ENCODE measurements around the gene ZNF747.
A peak's percentile ranks its signal among the peaks of the same experiment; 100 is the strongest.
"Not testable (repeated sequence)": the region's sequence is repeated elsewhere in the genome, so short reads cannot be mapped to it uniquely, and the experiment has no call there.

The ZNF747 gene

GRCh38 chr16:30533748-30534367, 800 bp downstream of the ZNF747 start:
- DNase-seq (ENCODE audit: low read depth) = no peak

GRCh38 chr16:30533146-30533522, 1.5 kb downstream of the ZNF747 start:
- DNase-seq (ENCODE audit: low read depth) = no peak

- DNase-seq (ENCODE audit: low read depth) = no peak
Observed at GRCh38 chr16:30532285-30533145, 2.1 kb downstream of the ZNF747 start.

GRCh38 chr16:30530163-30531037, 4.3 kb downstream of the ZNF747 start:
- no peak for DNase-seq (ENCODE audit: low read depth)

GRCh38 chr16:30528799-30529457, 5.7 kb downstream of the ZNF747 start:
- no peak for DNase-seq (ENCODE audit: low read depth)

- no peak for DNase-seq (ENCODE audit: low read depth)
Observed at GRCh38 chr16:30527635-30528178, 7.0 kb downstream of the ZNF747 start.

GRCh38 chr16:30526823-30527634, 7.6 kb downstream of the ZNF747 start:
- peak; percentile 75 for DNase-seq (ENCODE audit: low read depth)

GRCh38 chr16:30526137-30526822, 8.4 kb downstream of the ZNF747 start, which contains the start of gene ZNF768:
ZNF768 (minus strand) TSS chr16:30526566; CDS start chr16:30526413, 153 bp downstream.
- no peak for DNase-seq (ENCODE audit: low read depth)

- DNase-seq (ENCODE audit: low read depth) = no peak
Observed at GRCh38 chr16:30525844-30526136, 8.9 kb downstream of the ZNF747 start.

- no peak for DNase-seq (ENCODE audit: low read depth)
Observed at GRCh38 chr16:30524575-30525568, 9.8 kb downstream of the ZNF747 start.

- no peak for DNase-seq (ENCODE audit: low read depth)
Observed at GRCh38 chr16:30523768-30524574, 10.7 kb downstream of the ZNF747 start.

GRCh38 chr16:30522702-30523463, 11.8 kb downstream of the ZNF747 start:
- not testable (repeated sequence) for DNase-seq (ENCODE audit: low read depth)

GRCh38 chr16:30521873-30522641, 12.6 kb downstream of the ZNF747 start:
- no peak for DNase-seq (ENCODE audit: low read depth)

- DNase-seq (ENCODE audit: low read depth) = no peak
Observed at GRCh38 chr16:30521476-30521872, 13.2 kb downstream of the ZNF747 start.

GRCh38 chr16:30519120-30520049, 15.3 kb downstream of the ZNF747 start:
- DNase-seq (ENCODE audit: low read depth) = no peak

- DNase-seq (ENCODE audit: low read depth) = no peak
Observed at GRCh38 chr16:30518552-30518951, 16.1 kb downstream of the ZNF747 start.
